Measurements from ENCODE around the gene ZFAND2A. TPM values are rescaled to one million over a fixed set of nuclear protein-coding genes. Genes with fewer than 3 reads are reported as not detected.

The ZFAND2A gene, protein sequence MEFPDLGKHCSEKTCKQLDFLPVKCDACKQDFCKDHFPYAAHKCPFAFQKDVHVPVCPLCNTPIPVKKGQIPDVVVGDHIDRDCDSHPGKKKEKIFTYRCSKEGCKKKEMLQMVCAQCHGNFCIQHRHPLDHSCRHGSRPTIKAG
- total RNA-seq = 12.2 and 13.6 TPM in 2 replicates

DNA sequence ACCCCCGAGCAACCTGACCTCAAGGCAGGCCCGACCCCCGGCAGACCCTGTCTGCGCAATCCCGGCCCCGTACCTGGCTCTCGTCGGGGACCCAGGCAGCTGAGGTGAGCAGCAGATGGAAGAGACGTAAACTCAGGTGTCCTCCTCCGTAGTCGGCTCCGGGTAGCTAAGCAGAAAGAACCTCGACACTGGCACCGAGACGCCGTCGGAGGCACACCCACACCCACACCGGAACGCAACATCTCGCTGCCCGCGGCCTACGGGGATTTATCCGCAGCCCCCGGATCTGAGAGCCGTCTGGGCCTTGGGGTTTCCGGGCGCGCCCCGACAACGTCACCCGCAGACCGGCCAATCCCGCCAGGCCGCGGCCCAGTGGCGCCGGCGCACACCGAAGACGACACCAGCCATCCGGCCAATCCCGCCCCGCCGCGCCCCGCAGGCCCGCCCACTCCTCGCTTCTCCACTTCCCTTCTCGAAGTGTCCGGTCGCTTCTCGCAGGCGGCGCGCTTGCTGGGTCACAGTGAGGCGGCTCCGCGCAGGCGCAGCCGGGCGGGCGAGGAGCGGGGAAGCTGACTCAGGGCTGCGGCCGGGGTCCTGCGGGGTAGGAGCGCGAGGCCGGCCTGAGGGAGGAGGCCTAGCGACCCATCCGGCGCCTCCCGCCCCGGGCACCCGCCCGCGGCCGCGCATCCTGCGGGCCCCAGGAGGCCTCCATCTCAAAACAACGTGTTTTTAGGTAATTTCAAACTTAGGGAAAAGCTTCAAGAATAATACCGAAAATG, at the start of gene ZFAND2A:
Gene ZFAND2A, minus strand, starts transcription at position 306 of the 779 bp plus-strand sequence. CDS start 1,984 bp downstream, outside the sequence.

Other genes with a start within 250 kb of the ZFAND2A start
- gene ADAP1, start 205.5 kb downstream of the ZFAND2A start, total RNA-seq = 4.4 and 4.8 TPM in 2 replicates
- gene COX19, start 184.6 kb downstream of the ZFAND2A start, total RNA-seq = 9.8 and 10.1 TPM in 2 replicates
- not detected in 2 replicates for gene CYP2W1, start 177.0 kb downstream of the ZFAND2A start, total RNA-seq
- gene GPR146, start 115.7 kb downstream of the ZFAND2A start, total RNA-seq = 16.4 and 16.7 TPM in 2 replicates
- gene GPER1, start 72.1 kb downstream of the ZFAND2A start, total RNA-seq = 3.2 and 5.3 TPM in 2 replicates
- not detected in 2 replicates for gene UNCX, start 72.7 kb upstream of the ZFAND2A start, total RNA-seq